GM23338 (cell line): ENCODE measurements around the gene POLR2L. TPM values are rescaled to one million over a fixed set of nuclear protein-coding genes. Genes with fewer than 3 reads are reported as not detected.

ENCODE experiments used
- ATAC-seq: fragments of 200-7000 bp; cut with Tn5 transposase; 3 replicates; pipeline ENCODE4 v1.9.1; 2020
- DNase-seq: peaks from one replicate; pipeline ENCODE4 v3.0.0-alpha.2; 2015; ENCODE audit warnings: low spot score
- H2AFZ ChIP-seq: fragments of 200-600 bp; sonication (generic); 2 replicates; pipeline ENCODE4 v1.8.0; 2016; ENCODE audit warnings: antibody characterized with exemption, mild to moderate bottlenecking, moderate library complexity
- H3F3A ChIP-seq: fragments of 200-600 bp; sonication (generic); replicated peaks from 2 replicates; pipeline ENCODE4 v1.8.0; 2017; ENCODE audit warnings: antibody characterized with exemption, mixed run types, low read depth
- H3K27ac ChIP-seq: fragments of 200-600 bp; sonication (generic); 2 replicates; pipeline ENCODE4 v1.6.1; 2016; ENCODE audit warnings: low read depth
- H3K27me3 ChIP-seq: fragments of 200-600 bp; sonication (generic); 2 replicates; pipeline ENCODE4 v1.8.0; 2016; ENCODE audit warnings: mild to moderate bottlenecking, mixed run types, moderate library complexity; ENCODE audit not compliant: insufficient read depth
- H3K36me3 ChIP-seq: fragments of 200-600 bp; sonication (generic); 2 replicates; pipeline ENCODE4 v1.8.0; 2016; ENCODE audit warnings: mild to moderate bottlenecking; ENCODE audit not compliant: insufficient read depth
- H3K4me1 ChIP-seq: fragments of 200-600 bp; sonication (generic); 2 replicates; pipeline ENCODE4 v1.8.0; 2016; ENCODE audit warnings: mild to moderate bottlenecking, moderate library complexity; ENCODE audit not compliant: insufficient read depth
- H3K4me2 ChIP-seq: fragments of 200-600 bp; sonication (generic); 2 replicates; pipeline ENCODE4 v1.7.1; 2017; ENCODE audit warnings: mixed run types
- H3K4me3 ChIP-seq: fragments of 200-600 bp; sonication (generic); 2 replicates; pipeline ENCODE4 v1.6.1; 2016; ENCODE audit warnings: mixed run types
- H3K79me2 ChIP-seq: fragments of 200-600 bp; sonication (generic); replicated peaks from 2 replicates; pipeline ENCODE4 v1.8.0; 2017; ENCODE audit warnings: mild to moderate bottlenecking; ENCODE audit not compliant: insufficient read depth
- H3K9me2 ChIP-seq: fragments of 200-600 bp; sonication (generic); 2 replicates; pipeline ENCODE4 v1.8.0; 2017; ENCODE audit not compliant: insufficient read depth
- H4K20me1 ChIP-seq: fragments of 200-600 bp; sonication (generic); replicated peaks from 2 replicates; pipeline ENCODE4 v1.8.0; 2017; ENCODE audit warnings: mild to moderate bottlenecking; ENCODE audit not compliant: insufficient read depth
- H3K27ac Mint-ChIP-seq: 2 replicates; pipeline ENCODE4 v1.8.0; 2020; ENCODE audit warnings: inconsistent platforms, mild to moderate bottlenecking, moderate library complexity, mixed read lengths
- H3K27me3 Mint-ChIP-seq: 3 replicates; pipeline ENCODE4 v1.8.0; 2022; ENCODE audit warnings: low read depth, mild to moderate bottlenecking, moderate library complexity, mixed read lengths, inconsistent platforms; ENCODE audit not compliant: insufficient read depth, poor library complexity
- H3K36me3 Mint-ChIP-seq: 3 replicates; pipeline ENCODE4 v1.8.0; 2021; ENCODE audit warnings: low read depth, mild to moderate bottlenecking, inconsistent platforms, moderate library complexity, mixed read lengths
- H3K4me1 Mint-ChIP-seq: 3 replicates; pipeline ENCODE4 v1.8.0; 2020; ENCODE audit warnings: mild to moderate bottlenecking, inconsistent platforms, mixed read lengths
- H3K4me3 Mint-ChIP-seq: 3 replicates; pipeline ENCODE4 v1.8.0; 2021; ENCODE audit warnings: moderate library complexity, mild to moderate bottlenecking, inconsistent platforms, mixed read lengths
- H3K9me3 Mint-ChIP-seq: 3 replicates; pipeline ENCODE4 v1.8.0; 2020; ENCODE audit warnings: moderate library complexity, mild to moderate bottlenecking, inconsistent platforms, mixed read lengths
- CREB1 ChIP-seq: fragments of 250-450 bp; sonication (Bioruptor Pico); IDR thresholded peaks from 2 replicates; pipeline ENCODE4 v1.5.0; 2020; ENCODE audit warnings: low read depth, mild to moderate bottlenecking, moderate library complexity
- ETS1 ChIP-seq: IDR thresholded peaks from 2 replicates; pipeline ENCODE4 v1.6.1; 2016; ENCODE audit warnings: antibody characterized with exemption
- EZH2 ChIP-seq: fragments of 200-600 bp; sonication (generic); IDR thresholded peaks from one replicate; pipeline ENCODE4 v1.8.0; 2017; ENCODE audit warnings: antibody characterized with exemption, mild to moderate bottlenecking, low read depth; ENCODE audit not compliant: unreplicated experiment
- EZH2phosphoT487 ChIP-seq: fragments of 200-600 bp; sonication (generic); IDR thresholded peaks from one replicate; pipeline ENCODE4 v1.8.1; 2018; ENCODE audit warnings: antibody characterized with exemption; ENCODE audit not compliant: unreplicated experiment
- JUNB ChIP-seq: IDR thresholded peaks from one replicate; pipeline ENCODE4 v1.6.1; 2016; ENCODE audit warnings: antibody characterized with exemption; ENCODE audit not compliant: unreplicated experiment
- NANOG ChIP-seq: IDR thresholded peaks from 2 replicates; pipeline ENCODE4 v1.6.1; 2016; ENCODE audit warnings: antibody characterized with exemption, borderline replicate concordance
- POLR2AphosphoS5 ChIP-seq: IDR thresholded peaks from 2 replicates; pipeline ENCODE4 v1.6.1; 2016; ENCODE audit warnings: antibody characterized with exemption, low read depth
- REST ChIP-seq: IDR thresholded peaks from one replicate; pipeline ENCODE4 v1.6.1; 2018; ENCODE audit warnings: antibody characterized with exemption; ENCODE audit not compliant: unreplicated experiment
- STAT1 ChIP-seq: IDR thresholded peaks from one replicate; pipeline ENCODE4 v1.6.1; 2016; ENCODE audit warnings: antibody characterized with exemption; ENCODE audit not compliant: unreplicated experiment
- ZNF114 ChIP-seq: fragments of 250-450 bp; sonication (Bioruptor Pico); IDR thresholded peaks from 2 replicates; pipeline ENCODE4 v1.5.0; 2020; ENCODE audit warnings: mild to moderate bottlenecking, moderate library complexity
- ZNF331 ChIP-seq: fragments of 250-450 bp; sonication (Bioruptor Pico); IDR thresholded peaks from 2 replicates; pipeline ENCODE4 v1.5.0; 2020; ENCODE audit warnings: low read depth, mild to moderate bottlenecking, moderate library complexity
- ZNF462 ChIP-seq: fragments of 250-450 bp; sonication (Bioruptor Pico); IDR thresholded peaks from 2 replicates; pipeline ENCODE4 v1.5.0; 2020; ENCODE audit warnings: mild to moderate bottlenecking, moderate library complexity
- polyA plus RNA-seq: library from polyadenylated mRNA; unstranded; fragments of >200 nt; fragmentation: Nextera tagmentation; extraction: Ambion mirVana; gene quantifications from 2 replicates; pipeline ENCODE4 v1.2.1, GENCODE V29; 2016
- total RNA-seq: library from RNA; depleted of rRNA; stranded (reverse); fragments of >200 nt; shearing (Covaris generic); gene quantifications from 2 replicates; pipeline ENCODE4 v1.2.3, GENCODE V29; 2014
- TF ChIP-seq, protein P1 (sequence below), 2 experiments: fragments of 200-600 bp in 1 of 2; sonication (generic) in 1 of 2; conservative IDR thresholded peaks; 2 replicates each; pipeline versions ENCODE4 v1.5.1 to v1.6.1; 2016 to 2017; ENCODE audit warnings: antibody characterized with exemption in 2 of 2, low read depth in 2 of 2, mild to moderate bottlenecking in 2 of 2, moderate library complexity in 1 of 2

POLR2L gene
- total and polyA plus RNA-seq, 2 experiments from 2014 or later = 32.2 to 369 TPM

DNA sequence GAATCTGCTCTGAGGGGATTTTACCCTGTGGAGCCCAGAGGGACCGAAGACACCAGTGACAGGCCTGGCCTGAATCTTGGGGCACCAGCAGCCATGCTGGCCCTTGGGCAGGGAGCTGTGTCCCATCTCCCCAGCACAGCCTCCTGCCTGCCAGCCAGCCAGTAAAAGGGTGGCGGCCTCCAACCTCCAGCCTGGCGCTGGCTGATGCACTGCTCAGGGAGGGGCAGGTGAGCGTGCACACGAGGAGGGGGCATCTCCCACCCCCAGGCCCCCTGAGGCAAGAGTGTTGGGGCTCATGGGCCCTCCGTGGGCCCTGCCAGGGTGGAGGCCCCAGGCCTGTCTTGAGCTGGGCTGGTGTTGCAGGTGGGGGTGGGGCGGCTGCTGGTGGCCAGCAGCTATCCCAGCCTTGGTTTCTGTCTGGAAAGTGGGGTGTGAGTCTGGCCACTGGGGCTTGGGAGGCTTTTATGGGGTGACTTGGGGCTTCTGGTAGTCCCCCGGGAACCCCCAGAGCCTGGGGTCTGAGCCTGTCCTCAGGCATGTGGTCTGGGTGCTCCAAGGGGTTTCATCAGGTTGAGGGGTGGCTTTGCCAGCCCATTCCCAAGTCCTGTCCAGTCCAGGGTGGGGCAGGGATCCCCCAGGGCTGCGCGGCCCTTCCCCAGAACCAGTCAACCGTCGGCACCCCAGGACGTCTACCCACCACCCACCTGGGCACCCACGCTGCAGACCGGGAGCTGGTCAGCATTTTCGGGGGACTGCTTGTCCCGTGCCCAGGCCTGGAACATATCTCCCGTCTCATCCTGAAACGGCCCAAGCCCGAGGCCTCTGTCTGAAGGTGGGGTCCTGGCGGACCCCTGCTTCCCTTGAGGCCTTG lies 18.1 kb upstream of the POLR2L start:
- no peaks in the 10 kb centered on the region for H3K36me3 ChIP-seq
- no peaks in the 10 kb centered on the region for H3K79me2 ChIP-seq
- no peaks in the 10 kb centered on the region; the same call in 2 of the 3 replicates for H3K9me3 Mint-ChIP-seq
- no peaks in the 10 kb centered on the region for H3K9me2 ChIP-seq
- no peak for ATAC-seq
- H4K20me1 ChIP-seq = peaks cover 33% of the 10 kb centered on the region
- no peak for DNase-seq
- no peak overlapping the region for H3K27ac ChIP-seq
- H3K27me3 ChIP-seq = no peaks in the 10 kb centered on the region
- peaks cover 37% of the 10 kb centered on the region for H3K4me1 Mint-ChIP-seq
- H2AFZ ChIP-seq = no peak overlapping the region
- peaks cover 3% of the 10 kb centered on the region; the same call in 1 of the 3 replicates for H3K36me3 Mint-ChIP-seq
- H3K4me2 ChIP-seq = no peak overlapping the region
- TF ChIP-seq JUNB (no peak), ZNF331 (no peak), STAT1 (no peak), ETS1 (no peak), ZNF462 (CRISPR knock-in tag) (no peak), CREB1 (CRISPR knock-in tag) (no peak), POLR2AphosphoS5 (no peak), EZH2 (no peak), ZNF114 (no peak), EZH2phosphoT487 (no peak), REST (no peak), NANOG (no peak)
- TF ChIP-seq, protein P1, sequence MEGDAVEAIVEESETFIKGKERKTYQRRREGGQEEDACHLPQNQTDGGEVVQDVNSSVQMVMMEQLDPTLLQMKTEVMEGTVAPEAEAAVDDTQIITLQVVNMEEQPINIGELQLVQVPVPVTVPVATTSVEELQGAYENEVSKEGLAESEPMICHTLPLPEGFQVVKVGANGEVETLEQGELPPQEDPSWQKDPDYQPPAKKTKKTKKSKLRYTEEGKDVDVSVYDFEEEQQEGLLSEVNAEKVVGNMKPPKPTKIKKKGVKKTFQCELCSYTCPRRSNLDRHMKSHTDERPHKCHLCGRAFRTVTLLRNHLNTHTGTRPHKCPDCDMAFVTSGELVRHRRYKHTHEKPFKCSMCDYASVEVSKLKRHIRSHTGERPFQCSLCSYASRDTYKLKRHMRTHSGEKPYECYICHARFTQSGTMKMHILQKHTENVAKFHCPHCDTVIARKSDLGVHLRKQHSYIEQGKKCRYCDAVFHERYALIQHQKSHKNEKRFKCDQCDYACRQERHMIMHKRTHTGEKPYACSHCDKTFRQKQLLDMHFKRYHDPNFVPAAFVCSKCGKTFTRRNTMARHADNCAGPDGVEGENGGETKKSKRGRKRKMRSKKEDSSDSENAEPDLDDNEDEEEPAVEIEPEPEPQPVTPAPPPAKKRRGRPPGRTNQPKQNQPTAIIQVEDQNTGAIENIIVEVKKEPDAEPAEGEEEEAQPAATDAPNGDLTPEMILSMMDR (conservative IDR thresholded peaks at IDR 0.05; ENCODE audit: low read depth in 2 of 2) = no peak
- peaks cover 16% of the 10 kb centered on the region for H3F3A ChIP-seq
- no peak overlapping the region for H3K4me3 ChIP-seq
- peaks cover 24% of the 10 kb centered on the region for H3K27me3 Mint-ChIP-seq
- H3K4me3 Mint-ChIP-seq = no peak overlapping the region; the same call in 2 of the 3 replicates
- H3K4me1 ChIP-seq = peaks cover 27% of the 10 kb centered on the region; the same call in 1 of the 2 replicates
- H3K27ac Mint-ChIP-seq = no peak overlapping the region
